EH (cell line): ENCODE data around the gene DTD1.

Experiments
- DNase-seq: peaks from one replicate; pipeline ENCODE4 v3.0.0-alpha.2; 2015; ENCODE audit warnings: low read depth

DTD1 gene

DNA sequence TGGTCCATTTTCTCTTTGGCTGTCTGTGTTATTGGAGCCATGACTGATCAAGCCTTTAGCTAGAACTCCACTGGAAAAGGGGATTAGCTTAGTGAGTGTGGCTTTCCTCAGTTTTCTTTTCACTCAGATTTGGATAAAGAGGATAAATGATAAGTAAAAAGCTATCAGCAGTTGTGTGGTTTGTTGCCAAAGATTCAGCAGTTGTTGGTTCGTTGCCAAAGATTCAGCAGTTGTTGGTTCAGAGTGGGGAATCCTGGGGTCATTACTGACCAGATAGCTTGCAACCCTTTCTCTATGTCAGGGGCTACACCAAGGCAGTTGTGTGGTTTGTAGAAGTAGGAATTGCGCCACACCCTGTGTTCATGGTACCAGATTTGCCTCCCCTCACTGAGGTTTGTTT lies 118.1 kb downstream of the DTD1 start:
- DNase-seq, result no peak

DNA sequence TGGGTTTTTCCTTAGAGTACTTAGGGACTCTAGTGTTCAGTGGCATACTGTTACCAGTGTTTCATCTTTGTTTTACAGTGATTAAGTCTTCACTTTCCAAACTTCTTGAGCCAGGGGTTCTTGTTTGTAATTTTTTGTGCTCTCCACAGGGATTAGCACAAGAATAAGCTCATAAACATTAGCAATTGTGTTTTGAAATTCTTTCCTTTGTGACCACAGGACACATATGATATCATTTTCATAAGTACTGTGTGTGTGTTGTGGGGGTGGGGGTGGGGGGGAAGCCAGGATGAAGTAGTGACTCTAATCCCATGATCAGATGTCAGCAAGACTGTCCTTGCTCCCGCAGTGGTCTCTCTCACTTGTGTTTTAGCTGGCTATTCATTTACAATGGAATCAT lies 124.3 kb downstream of the DTD1 start:
- DNase-seq, result no peak

- DNase-seq, result peak; percentile 20
These were observed 125.0 kb downstream of the DTD1 start for GRCh38 chr20:18712882-18713281.

GRCh38 chr20:18715564-18715963 lies 127.7 kb downstream of the DTD1 start:
- DNase-seq, result no peak

DNA sequence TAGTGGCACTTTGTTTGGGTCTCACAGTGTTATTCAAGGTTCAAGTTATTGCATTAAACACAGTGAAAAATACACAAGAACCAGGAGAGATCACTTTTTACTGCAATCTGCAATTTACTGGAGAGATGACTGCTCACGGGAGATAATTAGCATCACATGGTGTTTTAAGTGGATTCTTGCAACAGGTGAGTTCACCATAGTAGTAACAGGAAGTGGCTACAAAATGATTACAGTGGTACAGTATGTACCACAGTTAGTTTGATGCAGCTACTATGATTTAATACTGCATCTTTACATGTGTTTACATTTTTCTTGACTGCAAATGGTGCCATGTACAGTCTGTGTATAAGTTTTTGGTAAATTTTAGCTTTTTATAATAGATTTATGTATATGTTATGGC lies 129.2 kb downstream of the DTD1 start:
- no peak for DNase-seq

DNA sequence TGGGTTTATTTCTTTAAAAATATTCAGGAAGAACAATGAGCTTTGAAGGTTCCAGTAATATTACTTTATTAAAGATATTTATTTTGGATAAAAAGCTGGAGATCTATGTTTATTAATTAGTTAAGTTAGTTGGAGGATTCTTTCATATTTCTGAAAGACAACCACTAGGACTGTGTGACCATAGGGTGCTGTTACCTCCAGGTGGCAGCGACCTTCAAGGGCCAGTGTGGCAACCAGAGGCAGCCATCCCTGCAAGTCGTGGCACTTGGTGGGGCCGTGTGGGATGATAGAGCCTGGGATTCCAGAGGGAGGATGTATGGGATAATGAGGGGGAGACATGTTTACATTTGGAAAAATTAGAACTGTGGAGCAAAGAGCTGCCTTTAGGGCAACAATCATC lies 130.3 kb downstream of the DTD1 start:
- DNase-seq, result no peak

GRCh38 chr20:18719426-18719825 lies 131.6 kb downstream of the DTD1 start:
- DNase-seq, result peak; percentile 62

GRCh38 chr20:18721551-18722115 lies 133.8 kb downstream of the DTD1 start:
- DNase-seq, result no peak

GRCh38 chr20:18722371-18722770 lies 134.5 kb downstream of the DTD1 start:
- peak; percentile 48 for DNase-seq

GRCh38 chr20:18724077-18724476 lies 136.2 kb downstream of the DTD1 start:
- no peak for DNase-seq

DNA sequence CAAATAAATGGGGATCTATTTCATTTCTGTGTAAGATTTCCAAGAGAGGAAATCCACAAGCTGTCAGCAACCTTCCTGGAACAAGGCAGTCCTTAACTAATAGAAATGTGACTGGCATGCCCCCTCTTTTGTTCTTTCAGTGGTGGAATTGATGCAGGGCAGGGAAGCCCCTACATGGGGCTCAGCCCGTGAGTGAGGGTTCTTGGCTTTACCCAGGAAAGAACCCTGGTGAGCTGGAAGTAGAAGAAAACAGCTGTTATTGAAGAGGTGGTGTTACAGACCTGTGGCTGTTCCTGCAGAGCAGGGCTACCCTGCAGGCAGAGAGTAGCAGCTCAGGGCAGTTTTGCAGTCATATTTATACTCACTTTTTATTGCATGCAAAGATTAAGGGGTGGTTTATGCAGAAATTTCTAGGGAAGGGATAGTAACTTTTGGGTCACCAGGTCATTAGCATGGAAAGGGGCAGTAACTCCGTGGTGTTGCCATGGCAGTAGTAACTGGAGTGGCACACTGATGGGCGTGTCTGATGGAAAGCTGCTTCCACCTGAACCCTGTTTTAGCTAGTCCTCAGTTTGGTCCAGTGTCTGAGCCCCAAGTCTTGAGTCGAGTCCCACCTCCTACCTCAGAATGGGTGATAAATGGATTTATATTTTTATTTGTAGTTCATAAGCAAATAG lies 137.1 kb downstream of the DTD1 start:
- no peak for DNase-seq

GRCh38 chr20:18727032-18727508 lies 139.2 kb downstream of the DTD1 start:
- DNase-seq, result no peak

GRCh38 chr20:18728165-18728869 lies 140.5 kb downstream of the DTD1 start:
- DNase-seq, result no peak

- DNase-seq, result no peak
These were observed 141.0 kb downstream of the DTD1 start for GRCh38 chr20:18728870-18729224.

DNA sequence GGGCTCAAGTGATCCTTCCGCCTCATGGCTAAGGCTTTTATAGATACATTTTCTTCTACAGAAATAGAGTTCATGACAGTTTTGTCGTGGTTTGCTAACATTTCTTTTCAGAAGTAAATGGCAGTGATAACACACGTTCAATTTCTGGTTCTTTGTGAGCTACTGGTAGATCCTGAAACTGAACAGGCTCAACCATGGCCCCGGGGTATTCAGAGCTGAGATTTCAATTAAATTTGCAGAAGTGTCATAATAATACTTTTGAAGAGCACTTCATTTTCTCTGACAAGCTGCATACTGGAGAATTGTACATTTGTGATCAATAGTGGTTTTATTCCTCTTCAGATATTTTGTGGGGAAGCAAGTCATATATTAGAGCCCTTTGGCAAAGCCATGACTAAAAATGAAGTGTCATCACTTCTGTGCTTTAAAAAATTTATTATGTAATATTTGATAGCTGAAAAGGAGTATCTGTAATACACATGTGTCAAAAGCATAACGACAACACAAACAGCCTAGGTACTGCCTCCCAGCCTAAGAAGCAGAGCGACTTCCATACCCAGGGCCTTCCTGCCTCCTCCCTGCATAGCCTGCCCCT lies 141.5 kb downstream of the DTD1 start:
- DNase-seq, result no peak

DNA sequence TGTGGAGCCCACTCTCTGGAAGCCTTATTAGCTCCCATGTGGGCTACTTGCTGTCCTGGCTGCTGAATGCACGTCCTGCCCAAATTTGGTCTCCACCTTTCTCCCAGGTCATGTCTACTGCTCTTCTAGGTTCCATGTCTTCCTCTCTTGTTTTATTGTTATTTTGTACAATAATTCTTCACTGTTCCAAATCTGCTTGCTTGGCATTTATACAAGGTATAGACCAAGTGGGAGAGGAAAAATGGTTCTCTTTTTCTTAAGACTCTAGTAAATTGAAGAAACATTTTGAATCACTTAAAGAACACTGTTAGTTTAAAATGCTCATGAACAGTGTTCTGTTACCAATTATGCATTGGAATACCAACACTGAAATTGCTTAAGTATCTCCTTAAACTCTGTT lies 144.1 kb downstream of the DTD1 start:
- DNase-seq, result no peak

DNA sequence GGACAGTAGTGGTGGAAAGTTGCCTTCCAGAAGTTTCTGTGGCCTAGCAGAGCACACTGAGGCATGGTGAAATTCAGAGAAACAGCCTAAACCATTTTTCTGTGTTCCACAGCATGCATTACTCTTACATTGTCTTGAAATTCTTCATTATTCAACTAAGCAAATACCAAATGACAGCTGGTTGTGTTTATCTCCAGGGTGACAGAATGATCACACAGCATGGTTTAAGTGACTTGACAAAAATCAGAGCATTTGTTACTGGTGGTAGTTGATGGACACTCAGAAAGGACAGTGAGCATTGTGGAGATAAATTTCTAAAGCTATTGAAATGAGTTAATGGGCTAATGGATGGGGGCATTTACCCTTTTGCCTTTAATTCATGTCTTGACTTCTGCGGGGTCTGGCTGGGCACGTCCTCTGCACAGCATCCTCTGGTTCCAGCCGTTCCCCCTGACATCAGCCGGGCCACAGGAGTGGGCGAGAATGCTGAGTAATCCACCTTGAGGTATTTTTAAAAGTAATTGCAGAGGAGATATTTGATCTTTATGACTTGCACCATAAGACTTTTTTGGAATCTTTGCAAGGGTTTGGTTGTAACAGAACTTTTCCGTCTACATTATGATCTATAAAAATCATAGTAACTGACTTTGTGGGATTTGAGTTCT lies 146.8 kb downstream of the DTD1 start:
- peak; percentile 33 for DNase-seq

GRCh38 chr20:18737140-18737539 lies 149.3 kb downstream of the DTD1 start:
- DNase-seq, result no peak

GRCh38 chr20:18738055-18738454 lies 150.2 kb downstream of the DTD1 start:
- DNase-seq, result peak; percentile 30

- no peak for DNase-seq
These were observed 151.0 kb downstream of the DTD1 start for GRCh38 chr20:18738888-18739287.

GRCh38 chr20:18739751-18740166 lies 151.9 kb downstream of the DTD1 start:
- DNase-seq, result peak; percentile 94

GRCh38 chr20:18740726-18741125 lies 152.9 kb downstream of the DTD1 start:
- peak; percentile 51 for DNase-seq
